Tibial nerve (tissue), 4 donors: ENCODE data around the gene FBXL16. TPM values are rescaled to one million over a fixed set of nuclear protein-coding genes. Genes with fewer than 3 reads are reported as not detected.
A peak's percentile ranks its signal among the peaks of the same experiment; 100 is the strongest.

Experiments
- DNase-seq, 2 donors: peaks; one replicate each; pipeline ENCODE4 v3.0.0-alpha.2; 2019; ENCODE audit warnings: low spot score in 2 of 2
- H3K27ac ChIP-seq, 4 donors: fragments of 200-600 bp; sonication (generic) in 3 of 4; one replicate each; pipeline ENCODE4 v1.5.1; 2017 to 2019; ENCODE audit warnings: mild to moderate bottlenecking in 1 of 4
- H3K27me3 ChIP-seq, 2 donors: fragments of 200-600 bp; sonication (generic) in 1 of 2; one replicate each; pipeline versions ENCODE4 v1.5.1 to v1.6.0; 2017 to 2019
- H3K36me3 ChIP-seq, 3 donors: fragments of 200-600 bp; sonication (generic); one replicate each; pipeline ENCODE4 v1.5.1; 2018 to 2019
- H3K4me1 ChIP-seq, 4 donors: fragments of 200-600 bp; sonication (generic) in 3 of 4; one replicate each; pipeline ENCODE4 v1.5.1; 2017 to 2019
- H3K4me3 ChIP-seq, 4 donors: fragments of 200-600 bp; sonication (generic) in 3 of 4; one replicate each; pipeline ENCODE4 v1.5.1; 2017 to 2019; ENCODE audit warnings: mild to moderate bottlenecking in 1 of 4, moderate library complexity in 1 of 4
- H3K9me3 ChIP-seq, 4 donors: fragments of 200-600 bp; sonication (generic) in 3 of 4; one replicate each; pipeline ENCODE4 v1.5.1; 2017 to 2019
- EP300 ChIP-seq, 2 donors: sonication (generic); formaldehyde crosslinking; IDR thresholded peaks; one replicate each; pipeline ENCODE4 v1.6.1; 2017; ENCODE audit warnings: antibody characterized with exemption in 2 of 2, mild to moderate bottlenecking in 1 of 2
- POLR2A ChIP-seq, 2 donors: fragments of 450-650 bp; IDR thresholded peaks; one replicate each; pipeline ENCODE4 v1.6.1; 2017; ENCODE audit warnings: antibody characterized with exemption in 2 of 2, mild to moderate bottlenecking in 2 of 2, moderate library complexity in 2 of 2
- WGBS, 2 donors: methylation state at CpG; one replicate each; pipeline ENCODE4 v1.1.5; 2018; 5-methylcytosine and 5-hydroxymethylcytosine counted together
- total RNA-seq, 4 donors: library from RNA; depleted of rRNA; stranded (reverse); fragments of >200 nt; gene quantifications; one replicate each; pipeline ENCODE4 v1.1.0, GENCODE V29; 2016
- TF ChIP-seq, protein P1 (sequence below), 5 experiments: fragments of 200-600 bp in 3 of 5; fragments of 450-650 bp in 2 of 5; sonication (generic) in 3 of 5; IDR thresholded peaks; one replicate each; pipeline ENCODE4 v1.5.1; 2016 to 2019; ENCODE audit warnings: antibody characterized with exemption in 5 of 5, mild to moderate bottlenecking in 3 of 5, moderate library complexity in 2 of 5

Gene FBXL16
- total RNA-seq, 4 donors from 2014 or later: 1.5 to 5.7 (median 3.5) TPM

DNA sequence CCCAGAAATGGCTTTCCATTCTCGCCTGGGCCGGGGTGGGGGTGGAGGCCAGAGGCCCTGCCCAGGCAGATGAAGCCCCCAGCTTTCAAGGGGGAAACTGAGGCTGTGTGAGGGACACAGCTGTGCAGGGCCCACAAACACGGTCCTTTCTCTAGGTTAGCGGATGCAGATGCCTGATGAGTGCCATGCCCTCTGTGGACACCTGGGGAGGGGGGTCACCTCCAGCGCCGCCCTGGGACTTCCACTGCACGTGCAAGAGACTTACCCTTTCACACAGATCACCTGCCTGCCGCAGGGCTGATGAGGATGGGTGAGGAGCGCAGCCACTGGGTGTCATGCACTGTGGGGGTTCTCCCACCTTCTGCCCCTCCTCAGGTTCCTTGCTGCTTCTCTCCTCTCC, 12.8 kb upstream of the FBXL16 start:
- no peaks in the 10 kb centered on the region for H3K36me3 ChIP-seq
- H3K4me1 ChIP-seq: peaks cover 0 to 77% (median 47%) of the 10 kb centered on the region in 4 donors
- WGBS, 2 donors: 57 to 85% methylated on average over 6 to 8 of the region's 9 CpGs
- DNase-seq: no peak
- no peaks in the 10 kb centered on the region for H3K27me3 ChIP-seq
- H3K27ac ChIP-seq: peak overlapping the region in 3 of 4 donors; percentile 60 to 88 (median 88)
- H3K4me3 ChIP-seq: no peak overlapping the region
- H3K9me3 ChIP-seq: no peaks in the 10 kb centered on the region
- TF ChIP-seq EP300 (IDR thresholded peaks at IDR 0.05): no peak
- TF ChIP-seq POLR2A (IDR thresholded peaks at IDR 0.05): no peak
- TF ChIP-seq, protein P1, sequence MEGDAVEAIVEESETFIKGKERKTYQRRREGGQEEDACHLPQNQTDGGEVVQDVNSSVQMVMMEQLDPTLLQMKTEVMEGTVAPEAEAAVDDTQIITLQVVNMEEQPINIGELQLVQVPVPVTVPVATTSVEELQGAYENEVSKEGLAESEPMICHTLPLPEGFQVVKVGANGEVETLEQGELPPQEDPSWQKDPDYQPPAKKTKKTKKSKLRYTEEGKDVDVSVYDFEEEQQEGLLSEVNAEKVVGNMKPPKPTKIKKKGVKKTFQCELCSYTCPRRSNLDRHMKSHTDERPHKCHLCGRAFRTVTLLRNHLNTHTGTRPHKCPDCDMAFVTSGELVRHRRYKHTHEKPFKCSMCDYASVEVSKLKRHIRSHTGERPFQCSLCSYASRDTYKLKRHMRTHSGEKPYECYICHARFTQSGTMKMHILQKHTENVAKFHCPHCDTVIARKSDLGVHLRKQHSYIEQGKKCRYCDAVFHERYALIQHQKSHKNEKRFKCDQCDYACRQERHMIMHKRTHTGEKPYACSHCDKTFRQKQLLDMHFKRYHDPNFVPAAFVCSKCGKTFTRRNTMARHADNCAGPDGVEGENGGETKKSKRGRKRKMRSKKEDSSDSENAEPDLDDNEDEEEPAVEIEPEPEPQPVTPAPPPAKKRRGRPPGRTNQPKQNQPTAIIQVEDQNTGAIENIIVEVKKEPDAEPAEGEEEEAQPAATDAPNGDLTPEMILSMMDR (IDR thresholded peaks at IDR 0.05): no peak

DNA sequence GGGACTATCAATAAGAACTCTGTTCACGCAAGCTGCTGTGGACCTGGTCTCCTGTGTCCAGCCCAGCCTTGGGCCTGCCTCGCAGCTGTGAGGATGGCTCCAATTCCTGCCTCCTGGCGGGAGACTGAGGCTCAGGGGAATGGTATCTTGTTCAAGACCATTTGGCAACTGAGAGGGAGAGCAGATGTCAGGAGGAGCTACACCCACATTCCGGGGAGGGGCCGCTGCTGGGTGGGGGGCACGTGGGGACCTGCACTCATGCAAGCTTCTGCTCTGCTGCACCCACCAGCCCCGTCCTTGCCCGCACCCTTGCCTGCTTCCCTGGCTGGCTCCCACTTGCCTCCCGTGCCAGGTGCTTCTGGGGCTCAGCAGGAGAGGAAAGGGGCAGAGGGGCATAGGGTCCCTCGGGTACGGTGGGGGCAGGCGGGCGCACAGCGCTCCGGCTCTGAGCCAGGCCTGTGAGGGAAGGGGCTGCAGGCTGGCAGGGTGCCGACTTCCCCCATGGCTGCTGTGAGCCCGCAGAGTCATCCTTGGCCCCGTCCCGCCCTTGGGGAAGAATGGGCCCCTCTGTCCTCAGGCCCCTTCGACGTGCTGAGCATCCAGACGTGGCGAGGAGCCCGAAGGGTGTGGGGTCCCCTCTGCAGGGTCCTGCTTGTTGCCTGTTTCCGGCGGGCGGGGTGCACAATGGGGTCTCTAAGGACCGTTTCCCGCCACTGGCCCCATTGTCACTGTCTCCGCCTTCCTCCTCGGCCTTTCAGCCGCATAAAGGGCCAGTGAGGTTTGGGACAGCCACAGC, 12.0 kb upstream of the FBXL16 start:
- 35 to 57% methylated on average over 21 to 25 of the region's 32 CpGs for WGBS, 2 donors
- peak overlapping the region in 3 of 4 donors; percentile 60 to 88 (median 88) for H3K27ac ChIP-seq
- H3K4me1 ChIP-seq: peaks cover 0 to 77% (median 47%) of the 10 kb centered on the region in 4 donors

DNA sequence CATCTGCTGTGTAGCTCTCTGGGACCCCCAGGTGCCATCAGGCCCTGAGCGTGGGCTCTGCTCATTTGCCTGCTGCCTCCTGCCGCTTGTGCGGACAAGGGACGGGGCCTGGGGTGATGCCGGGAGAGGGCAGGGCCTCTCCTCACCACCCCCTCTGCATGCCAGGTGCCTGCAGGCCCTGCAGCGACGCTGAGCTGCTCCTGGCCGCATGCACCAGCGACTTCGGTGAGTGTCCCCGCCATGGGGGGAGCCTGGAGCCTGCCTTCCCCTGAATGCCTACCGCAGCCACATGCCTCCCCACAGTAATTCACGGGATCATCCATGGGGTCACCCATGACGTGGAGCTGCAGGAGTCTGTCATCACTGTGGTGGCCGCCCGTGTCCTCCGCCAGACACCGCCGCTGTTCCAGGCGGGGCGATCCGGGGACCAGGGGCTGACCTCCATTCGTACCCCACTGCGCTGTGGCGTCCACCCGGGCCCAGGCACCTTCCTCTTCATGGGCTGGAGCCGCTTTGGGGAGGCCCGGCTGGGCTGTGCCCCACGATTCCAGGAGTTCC, 11.2 kb upstream of the FBXL16 start:
- Histone ChIP-seq H3K4me1 (peaks cover 0 to 74% (median 46%) of the 10 kb centered on the region in 4 donors), H3K27ac (peak overlapping the region; percentile 46 to 88 (median 72)), H3K36me3 (no peaks in the 10 kb centered on the region), H3K9me3 (no peaks in the 10 kb centered on the region), H3K27me3 (no peaks in the 10 kb centered on the region), H3K4me3 (peak overlapping the region in 3 of 4 donors; percentile 49 to 89 (median 68))
- WGBS, 2 donors: 52 to 76% methylated on average over 21 to 28 of the region's 29 CpGs
- TF ChIP-seq POLR2A (IDR thresholded peaks at IDR 0.05) (no peak), EP300 (IDR thresholded peaks at IDR 0.05) (no peak)
- TF ChIP-seq, protein P1 (IDR thresholded peaks at IDR 0.05): no peak
- DNase-seq: no peak

More for the DNA sequence above, 12.0 kb upstream of the FBXL16 start:
- DNase-seq: no peak
- Histone ChIP-seq H3K27me3 (no peaks in the 10 kb centered on the region), H3K9me3 (no peaks in the 10 kb centered on the region), H3K36me3 (no peaks in the 10 kb centered on the region), H3K4me3 (peak overlapping the region in 1 of 4 donors; percentile 89)
- TF ChIP-seq, protein P1 (IDR thresholded peaks at IDR 0.05): no peak
- no peak for TF ChIP-seq EP300 (IDR thresholded peaks at IDR 0.05)
- no peak for TF ChIP-seq POLR2A (IDR thresholded peaks at IDR 0.05)

DNA sequence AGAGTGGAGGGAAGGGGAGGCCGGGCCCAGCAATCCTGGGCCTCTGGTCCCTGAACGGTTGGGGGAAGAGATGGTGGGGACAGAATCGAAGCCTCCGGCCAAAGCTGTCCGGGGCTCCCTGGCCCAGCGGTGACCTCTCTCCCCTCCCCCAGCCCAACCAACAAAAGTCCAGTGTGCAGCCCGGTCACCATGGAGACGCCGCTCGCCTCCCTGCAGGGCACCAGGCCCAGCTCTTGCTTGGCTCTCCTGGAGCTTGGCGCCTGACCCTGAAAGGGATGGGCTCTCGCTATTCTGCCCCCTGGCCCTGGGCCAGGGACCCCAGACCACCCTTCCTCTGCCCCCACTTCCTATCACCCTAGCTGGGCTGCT, 10.6 kb upstream of the FBXL16 start:
- Histone ChIP-seq H3K4me3 (peak overlapping the region; percentile 49 to 89 (median 66)), H3K27ac (peak overlapping the region; percentile 55 to 88 (median 81)), H3K4me1 (peaks cover 0 to 74% (median 43%) of the 10 kb centered on the region in 4 donors), H3K27me3 (peaks cover 0 to 5% of the 10 kb centered on the region in 2 donors), H3K9me3 (no peaks in the 10 kb centered on the region), H3K36me3 (no peaks in the 10 kb centered on the region)
- peak in 1 of 2 donors; percentile 38 for DNase-seq
- TF ChIP-seq EP300 (IDR thresholded peaks at IDR 0.05): peak in 1 of 2 donors; percentile 53
- TF ChIP-seq, protein P1 (IDR thresholded peaks at IDR 0.05): no peak
- WGBS, 2 donors: 8 to 10% methylated on average over 4 to 7 of the region's 12 CpGs
